ENCODE data around the gene PAFAH2.

The PAFAH2 gene

DNA sequence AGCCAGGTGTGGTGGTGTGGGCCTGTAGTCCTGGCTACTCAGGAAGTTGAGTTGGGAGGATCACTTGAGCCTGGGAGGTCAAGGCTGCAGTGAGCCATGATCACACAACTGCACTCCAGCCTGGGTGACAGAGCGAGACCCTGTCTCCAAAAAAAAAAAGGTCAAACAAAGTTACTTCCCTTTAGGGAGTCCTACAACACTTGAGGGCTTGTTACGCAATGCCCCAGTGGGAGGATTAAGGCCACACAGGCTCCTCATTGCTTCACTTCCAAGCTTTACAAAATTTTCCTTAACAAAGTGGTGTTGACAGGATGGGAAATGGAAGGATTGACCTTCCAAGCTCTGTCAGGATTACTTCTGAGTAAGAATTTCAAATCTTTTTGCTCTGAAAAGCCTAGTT is 17.5 kb upstream of the PAFAH2 start:
- FAIRE-seq: no peak

DNA sequence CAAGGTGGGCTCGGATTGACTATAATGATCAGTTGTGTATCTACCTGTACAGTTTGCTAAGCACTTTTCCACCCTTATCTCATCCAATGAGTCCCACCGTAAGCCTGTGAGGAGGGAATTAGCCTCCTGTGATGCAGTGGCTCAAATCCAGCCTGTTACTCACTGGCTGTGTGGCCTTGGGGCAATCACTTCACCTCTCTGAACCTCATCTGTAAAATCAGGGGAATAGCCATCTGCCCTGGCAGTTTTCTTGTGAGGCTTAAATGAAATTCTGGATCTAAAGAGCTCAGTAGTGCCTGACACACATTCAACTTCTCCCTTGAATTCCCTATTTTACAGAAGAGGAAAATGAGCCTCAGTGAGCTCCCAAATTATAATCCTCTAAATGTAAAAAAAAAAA is 16.3 kb upstream of the PAFAH2 start:
- FAIRE-seq (no peak), DNase-seq (ENCODE audit: insufficient read length, low spot score) (no peak)

More for the DNA sequence above, 17.5 kb upstream of the PAFAH2 start:
- no peak for DNase-seq (ENCODE audit: insufficient read length, low spot score)

DNA sequence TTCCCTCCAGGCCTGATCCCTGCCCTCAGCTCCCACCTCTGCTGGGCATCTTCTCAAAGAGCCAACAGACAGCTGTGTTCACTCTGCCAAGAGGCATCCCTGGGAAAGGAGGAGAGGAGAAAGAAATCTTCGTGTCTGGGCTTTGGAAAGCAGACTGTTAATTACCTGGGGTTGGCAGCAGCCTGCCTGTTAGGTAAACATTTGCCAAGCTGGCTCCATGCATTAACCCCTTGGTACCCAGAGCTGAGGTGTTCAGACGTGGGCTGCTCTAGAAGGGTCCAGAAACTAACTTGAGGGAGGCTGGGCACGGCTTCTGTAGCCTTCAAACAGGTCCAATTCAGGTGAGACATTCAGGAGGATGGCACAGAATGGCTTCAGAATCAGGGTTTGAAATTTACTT is 15.0 kb upstream of the PAFAH2 start:
- DNase-seq (ENCODE audit: insufficient read length, low spot score) (no peak), FAIRE-seq (no peak)

DNA sequence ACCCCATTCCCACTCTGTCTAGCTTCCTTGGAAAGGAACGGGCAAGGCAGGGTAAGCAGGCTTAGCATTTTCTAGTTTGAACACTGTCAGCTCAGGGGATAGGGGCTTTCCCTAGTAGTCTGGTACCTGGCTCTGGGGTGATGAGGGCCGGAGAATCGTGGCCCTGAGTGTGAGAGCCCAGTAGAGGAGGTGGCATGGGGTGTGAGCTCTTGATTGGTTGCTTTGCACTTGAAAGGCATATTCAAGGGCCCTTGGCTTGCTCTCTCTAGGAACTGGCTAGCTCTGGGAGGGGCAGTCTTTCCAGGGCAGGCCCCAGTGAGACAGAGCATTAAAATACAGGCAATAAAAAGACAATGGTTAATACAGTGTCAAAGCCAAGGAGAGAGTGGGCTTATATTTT is 13.0 kb upstream of the PAFAH2 start:
- FAIRE-seq: no peak
- no peak for DNase-seq (ENCODE audit: insufficient read length, low spot score)

DNA sequence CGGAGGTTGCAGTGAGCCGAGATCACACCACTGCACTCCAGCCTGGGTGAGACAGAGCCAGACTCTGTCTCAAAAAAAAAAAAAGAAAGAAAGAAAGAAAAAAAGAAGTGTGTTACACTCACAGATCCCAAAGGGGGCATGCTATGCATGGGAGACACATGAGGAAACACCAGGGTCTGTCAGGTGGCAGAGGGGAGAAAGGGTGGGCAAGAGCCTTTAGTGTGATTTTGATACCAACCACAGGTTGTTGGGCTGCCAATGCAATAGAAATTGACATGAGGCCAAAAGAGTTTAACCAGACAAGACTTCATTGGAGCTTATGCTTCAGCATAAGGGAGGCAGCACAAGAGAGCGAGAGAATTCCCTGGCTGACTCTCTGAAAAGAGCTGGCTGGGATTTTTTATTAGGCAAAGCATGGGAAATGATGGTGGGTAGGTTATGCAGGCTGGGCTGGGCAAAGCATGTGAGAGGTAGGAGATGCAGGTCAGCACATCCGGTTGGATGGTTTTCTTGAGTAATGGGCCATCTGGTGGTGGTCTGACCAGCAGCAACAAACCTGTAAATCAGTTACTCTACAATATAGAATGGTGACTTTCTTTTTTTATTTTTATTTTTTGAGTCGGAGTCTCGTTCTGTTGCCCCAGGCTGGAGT is 12.1 kb upstream of the PAFAH2 start:
- FAIRE-seq (no peak), DNase-seq (ENCODE audit: insufficient read length, low spot score) (no peak)

DNA sequence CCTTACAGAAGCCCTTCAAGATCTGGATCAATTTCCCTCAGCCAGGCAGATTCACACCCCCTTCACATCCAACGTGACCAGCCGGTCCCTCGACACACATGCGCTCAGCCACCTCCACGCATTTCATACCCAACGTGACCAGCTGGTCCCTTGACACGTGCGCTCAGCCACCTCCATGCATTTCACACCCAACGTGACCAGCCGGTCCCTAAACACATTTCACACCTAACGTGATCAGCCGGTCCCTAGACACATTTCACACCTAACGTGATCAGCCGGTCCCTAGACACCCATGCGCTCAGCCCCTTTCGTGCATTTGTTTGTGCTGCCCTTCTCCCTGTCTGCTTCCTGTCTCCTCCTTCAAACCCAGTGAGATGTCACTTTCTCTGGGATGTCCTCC is 8.8 kb upstream of the PAFAH2 start:
- FAIRE-seq (no peak), DNase-seq (ENCODE audit: insufficient read length, low spot score) (no peak)

DNA sequence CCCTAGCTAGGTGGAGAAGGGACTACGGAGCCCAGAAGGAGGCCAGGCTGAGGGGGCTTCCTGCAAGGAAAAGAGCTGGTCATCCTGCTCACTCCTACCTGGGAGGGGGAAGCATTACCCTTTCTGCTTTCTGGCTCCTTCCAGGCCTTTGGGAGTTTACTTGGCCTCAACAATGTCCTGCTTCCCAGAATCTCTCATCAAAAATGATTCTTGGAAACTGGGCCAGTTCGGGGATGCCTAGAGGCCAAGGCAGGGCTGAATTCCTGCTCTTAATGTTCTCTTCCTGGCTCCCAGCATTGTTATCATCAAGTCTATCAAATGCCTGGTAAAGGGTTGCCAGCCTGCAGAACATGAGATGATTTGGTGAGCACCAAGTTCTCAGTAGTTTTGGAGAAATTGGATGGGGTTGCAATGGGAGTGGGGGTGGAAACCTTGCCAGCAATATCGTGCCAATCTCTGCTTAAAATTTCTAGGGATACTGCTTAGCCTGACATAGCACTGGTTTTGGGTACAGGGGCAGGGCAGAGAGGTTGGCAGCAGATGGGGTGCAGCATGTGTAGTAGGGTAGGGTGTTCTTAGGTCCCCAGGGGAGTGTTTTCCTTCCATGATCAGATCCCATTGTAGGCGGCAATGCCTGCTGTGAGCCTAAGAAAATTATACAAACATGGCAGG is 7.7 kb upstream of the PAFAH2 start:
- no peak for FAIRE-seq
- no peak for DNase-seq (ENCODE audit: insufficient read length, low spot score)

DNA sequence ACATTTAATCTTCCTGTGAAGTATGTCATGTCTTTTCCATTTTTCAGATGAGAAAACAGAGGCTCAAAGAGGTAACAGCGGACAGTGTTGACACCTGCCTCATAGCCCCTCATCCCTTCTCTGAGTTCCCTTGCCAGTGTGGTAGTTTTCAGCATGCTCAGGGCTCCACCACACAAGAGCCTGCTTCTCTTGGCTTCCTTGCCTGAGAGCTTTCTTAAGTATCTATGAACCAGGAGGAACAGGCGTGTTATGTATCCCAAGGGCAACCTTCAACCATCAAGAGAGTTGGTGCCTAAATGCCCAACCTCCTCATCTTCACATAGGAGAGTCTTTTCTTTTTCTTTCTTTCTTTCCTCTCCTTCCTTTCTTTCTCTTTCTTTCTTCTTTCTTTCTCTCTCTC is 5.9 kb upstream of the PAFAH2 start:
- FAIRE-seq: no peak
- DNase-seq (ENCODE audit: insufficient read length, low spot score): no peak

DNA sequence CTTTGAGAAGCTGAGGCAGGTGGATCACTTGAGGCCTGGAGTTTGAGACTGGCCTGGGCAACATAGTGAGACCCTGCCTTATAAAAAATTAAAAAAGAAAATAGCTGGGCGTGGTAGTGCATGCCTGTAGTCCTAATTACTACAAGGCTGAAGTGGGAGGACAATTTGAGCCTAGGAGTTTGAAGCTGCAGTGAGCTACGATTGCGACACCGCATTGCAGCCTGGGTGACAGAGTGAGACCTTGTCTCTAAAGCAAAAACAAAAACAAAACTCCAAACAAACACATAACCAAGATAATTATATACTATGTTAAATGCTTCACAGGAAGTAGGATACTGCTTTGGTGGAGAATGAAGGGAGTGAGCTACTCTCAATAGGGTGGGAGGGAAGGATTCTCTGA is 5.4 kb upstream of the PAFAH2 start:
- DNase-seq (ENCODE audit: insufficient read length, low spot score): no peak
- FAIRE-seq: no peak

DNA sequence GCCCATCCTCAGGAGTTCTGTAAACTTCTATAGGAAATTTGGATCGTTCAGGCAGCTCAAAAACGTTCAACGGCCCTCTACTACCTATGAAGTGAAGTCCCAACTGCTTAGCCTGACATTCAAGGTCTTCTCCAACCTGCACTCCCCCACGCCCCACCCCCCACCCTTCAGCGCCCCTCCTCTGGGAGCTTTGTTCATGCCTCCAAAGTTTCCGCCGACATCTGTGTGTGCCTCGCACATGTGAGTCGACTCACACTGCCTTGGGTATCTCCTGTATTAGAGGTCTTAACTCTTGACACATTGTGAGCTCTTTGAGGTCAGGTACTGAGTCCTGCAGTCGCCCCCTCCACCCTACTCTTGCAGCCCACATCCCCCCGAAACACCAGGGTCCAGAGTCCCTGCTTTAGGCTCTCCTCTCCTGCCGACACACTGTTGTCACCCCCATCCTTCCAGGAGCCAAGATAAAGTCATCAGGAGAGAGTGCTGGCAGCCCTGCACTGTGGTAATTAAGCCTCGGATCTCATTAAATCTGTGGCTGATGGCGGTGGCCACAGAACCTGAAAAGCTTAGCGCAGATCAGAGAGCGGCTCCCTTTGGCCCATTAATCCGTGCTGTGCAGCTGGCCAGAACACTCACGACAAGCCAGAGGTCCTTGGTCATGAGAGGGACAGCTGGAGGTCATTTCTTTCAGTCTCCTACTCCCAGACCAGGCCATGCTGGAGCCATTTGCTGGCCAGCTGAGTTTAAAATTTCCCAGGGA is 1.4 kb upstream of the PAFAH2 start:
- no peak for FAIRE-seq
- DNase-seq (ENCODE audit: insufficient read length, low spot score): no peak

DNA sequence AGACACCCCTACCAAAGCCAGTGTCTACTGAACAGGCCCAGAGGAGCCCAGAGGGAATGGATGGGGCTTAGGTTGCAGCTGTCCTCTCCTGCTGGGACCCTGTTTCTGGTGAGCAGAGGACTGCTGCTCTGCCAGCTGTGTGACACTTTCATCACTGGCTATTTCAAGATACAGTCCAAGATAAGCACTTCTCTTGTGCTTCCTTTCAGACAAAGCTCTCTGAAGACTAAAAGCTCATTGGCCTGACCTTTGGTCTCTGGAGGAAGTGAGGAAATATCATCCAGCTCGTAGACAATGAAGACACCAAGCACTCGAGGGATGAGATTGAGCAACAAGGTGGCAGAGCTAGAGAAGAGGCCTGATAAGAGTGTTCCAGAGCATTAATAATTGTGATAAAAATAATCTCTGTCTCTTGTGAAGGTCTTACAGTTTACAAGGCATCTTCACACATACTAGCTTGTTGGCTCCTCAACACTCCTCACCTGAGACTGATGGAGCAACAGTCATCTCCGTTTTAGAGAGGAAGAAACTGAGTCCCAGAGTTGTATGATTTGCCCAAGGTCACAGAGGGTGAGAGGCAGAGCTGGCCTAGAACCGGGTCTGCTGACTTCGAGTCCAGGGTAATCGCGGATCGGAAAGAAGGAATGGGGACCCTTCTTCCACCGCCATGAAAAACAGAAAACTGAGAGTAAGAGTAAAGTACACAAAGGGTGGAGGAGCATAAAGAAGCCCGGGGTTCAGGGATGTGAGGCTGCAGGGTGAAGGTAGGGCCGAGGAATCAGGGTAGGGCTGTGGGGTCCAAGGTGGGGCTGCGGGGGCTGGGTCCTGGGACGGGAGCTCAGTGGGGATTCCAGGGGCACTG is 666 bp downstream of the PAFAH2 start:
- FAIRE-seq (no peak), DNase-seq (ENCODE audit: insufficient read length, low spot score) (no peak)

DNA sequence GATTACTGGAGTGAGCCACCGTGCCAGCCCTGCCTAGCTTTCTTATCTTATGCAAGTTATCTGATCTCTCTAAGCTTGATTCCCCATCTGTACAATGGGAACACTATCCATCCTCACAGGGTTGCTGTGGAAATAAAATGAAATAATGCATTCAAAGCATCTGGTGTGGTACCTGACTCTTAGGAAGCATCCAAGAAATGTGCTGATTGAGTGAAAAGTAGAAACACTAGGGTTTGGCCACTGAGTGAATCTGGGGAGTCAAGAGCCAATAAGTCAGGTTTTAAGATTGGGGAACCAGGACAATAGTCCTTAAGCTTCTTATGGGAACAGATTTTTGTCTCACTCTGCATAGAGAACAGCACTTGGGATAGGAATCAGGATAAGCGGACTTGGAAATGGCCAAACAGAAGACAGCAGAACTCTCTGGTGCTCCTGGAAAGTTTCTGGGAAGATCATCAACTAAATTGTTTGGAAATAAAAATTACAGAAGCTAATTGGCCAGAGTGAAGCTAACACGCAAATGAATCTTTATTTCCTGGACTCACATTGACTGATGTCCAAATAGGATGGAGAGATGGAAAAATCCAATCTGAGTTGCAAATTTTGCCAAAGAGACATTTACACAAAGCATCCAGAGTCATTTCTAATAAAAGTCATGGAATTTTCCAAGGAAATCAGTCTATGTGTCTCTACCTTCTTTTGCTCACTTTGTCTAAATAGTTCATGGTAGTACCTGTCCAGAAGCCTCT is 3.3 kb downstream of the PAFAH2 start:
- FAIRE-seq (no peak), DNase-seq (ENCODE audit: insufficient read length, low spot score) (no peak)

DNA sequence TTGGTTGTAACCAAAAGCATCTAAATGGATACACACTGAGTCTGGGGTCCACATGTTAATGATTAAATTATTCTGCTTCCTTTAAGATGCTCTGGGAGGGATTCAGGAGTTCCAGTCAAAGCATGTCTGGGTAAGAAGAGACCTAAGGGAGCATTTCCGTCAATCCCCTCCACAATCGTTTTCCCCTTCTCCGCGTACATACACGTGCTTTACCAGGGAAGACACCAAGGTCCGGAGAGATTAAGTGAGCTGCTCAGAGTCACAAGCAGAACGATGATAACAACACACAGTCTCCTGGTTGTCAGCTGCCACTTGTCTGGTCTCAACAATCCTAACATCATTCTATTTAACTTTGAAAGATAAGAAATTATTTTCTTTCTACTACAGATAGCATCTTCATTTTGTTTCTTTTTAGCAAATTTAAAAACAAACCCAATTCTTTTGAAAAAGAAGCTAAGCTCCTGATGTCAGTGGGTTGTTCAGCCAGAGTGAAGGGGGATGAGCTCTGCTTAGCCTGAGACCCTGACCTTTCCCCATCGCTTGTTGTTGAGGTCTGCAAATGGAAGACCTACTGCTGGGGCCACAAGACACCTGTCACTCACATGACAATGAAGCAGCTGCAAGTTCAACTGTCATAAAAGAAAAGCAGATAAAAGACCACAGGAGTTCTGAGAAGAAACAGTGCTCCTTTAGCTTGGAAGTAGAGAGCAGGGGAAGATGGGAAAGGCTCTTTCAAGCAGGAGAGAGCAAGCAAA is 4.5 kb downstream of the PAFAH2 start:
- DNase-seq (ENCODE audit: insufficient read length, low spot score) (no peak), FAIRE-seq (no peak)

DNA sequence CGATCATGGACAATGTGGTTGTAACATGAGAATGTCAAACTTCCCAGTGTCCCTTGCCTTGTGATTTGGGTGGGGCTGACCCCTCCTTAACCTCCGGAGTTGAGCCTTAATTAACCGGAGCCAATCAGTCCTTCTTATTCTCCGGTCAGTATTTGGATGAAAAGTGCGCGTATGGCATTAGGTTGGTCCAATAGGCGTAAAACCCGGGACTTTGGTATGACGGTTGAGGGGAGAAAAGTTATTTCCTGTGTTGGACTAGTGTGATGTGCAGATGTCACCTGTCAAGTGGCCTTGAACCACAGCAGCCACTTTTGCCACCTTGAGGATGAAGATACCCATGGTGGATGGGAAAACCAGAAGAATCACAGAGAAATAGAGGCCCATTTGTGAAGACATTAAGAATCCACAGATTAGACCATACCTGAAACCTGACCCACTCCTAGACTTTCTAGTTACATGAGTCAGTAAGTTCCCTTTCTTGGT is 5.1 kb downstream of the PAFAH2 start:
- FAIRE-seq: no peak
- no peak for DNase-seq (ENCODE audit: insufficient read length, low spot score)

DNA sequence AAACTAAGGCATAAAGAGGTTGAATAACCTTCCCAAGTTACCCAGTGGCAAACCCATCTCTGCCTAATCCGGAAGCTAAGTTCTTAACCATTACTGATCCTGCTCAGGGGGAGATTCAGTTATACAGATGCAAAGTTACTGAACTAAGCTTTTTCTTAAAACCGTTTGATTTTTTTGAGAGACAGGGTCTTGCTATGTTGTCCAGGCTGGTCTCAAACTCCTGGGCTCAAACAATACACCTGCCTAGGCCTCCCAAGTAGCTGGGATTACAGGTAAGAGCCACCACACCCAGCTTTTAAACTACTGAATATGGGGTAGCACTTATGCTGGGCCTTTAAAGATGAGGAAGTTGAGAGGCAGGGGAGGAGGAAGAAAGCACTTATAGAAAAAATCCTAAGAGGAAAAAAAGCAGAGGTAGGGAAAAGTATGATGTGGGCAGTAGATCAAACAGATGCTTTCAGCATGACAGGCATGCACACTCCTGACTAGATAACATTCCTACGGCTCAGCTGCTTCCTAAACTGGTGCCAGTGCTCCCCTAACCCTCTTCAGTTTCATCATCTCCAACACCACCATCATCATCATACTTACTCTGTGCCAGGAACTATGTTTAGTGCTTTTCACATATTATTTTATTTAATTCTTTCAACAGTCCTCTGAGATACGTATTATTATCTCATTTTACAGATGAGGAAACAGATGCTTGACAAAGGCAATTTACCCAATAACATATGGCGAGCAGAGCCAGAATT is 5.8 kb downstream of the PAFAH2 start:
- DNase-seq (ENCODE audit: insufficient read length, low spot score) (no peak), FAIRE-seq (no peak)

DNA sequence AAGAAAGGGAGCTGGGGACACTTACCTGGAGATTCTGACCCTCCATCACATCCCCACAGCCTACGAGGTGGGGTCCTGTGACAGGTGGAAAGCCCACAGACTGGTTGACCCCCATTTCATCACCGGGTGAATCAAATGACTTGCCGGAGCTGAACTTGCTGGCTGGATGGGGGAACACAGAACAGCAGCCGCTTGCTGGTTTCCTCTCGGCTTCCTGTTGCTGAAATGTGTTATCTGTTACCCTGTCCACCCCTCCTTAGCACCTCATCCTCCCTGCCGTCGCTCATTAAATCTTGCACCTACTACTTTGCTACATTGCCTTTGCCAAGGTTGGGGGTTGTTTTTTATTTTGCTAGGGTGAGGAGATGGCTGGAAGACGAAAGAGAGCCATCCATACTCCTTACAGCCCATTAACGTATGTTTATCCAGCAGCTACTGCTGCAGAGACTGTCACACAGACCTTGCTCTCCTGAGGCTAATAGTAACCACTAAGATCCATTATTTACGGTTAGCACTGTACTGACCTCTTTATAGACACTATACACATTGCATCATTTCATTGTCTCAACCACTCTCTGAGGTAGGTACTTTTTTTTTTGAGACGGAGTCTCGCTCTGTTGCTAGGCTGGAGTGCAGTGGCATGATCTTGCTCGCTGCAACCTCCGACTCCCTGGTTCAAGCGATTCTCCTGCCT is 7.0 kb downstream of the PAFAH2 start:
- FAIRE-seq (no peak), DNase-seq (ENCODE audit: insufficient read length, low spot score) (no peak)

DNA sequence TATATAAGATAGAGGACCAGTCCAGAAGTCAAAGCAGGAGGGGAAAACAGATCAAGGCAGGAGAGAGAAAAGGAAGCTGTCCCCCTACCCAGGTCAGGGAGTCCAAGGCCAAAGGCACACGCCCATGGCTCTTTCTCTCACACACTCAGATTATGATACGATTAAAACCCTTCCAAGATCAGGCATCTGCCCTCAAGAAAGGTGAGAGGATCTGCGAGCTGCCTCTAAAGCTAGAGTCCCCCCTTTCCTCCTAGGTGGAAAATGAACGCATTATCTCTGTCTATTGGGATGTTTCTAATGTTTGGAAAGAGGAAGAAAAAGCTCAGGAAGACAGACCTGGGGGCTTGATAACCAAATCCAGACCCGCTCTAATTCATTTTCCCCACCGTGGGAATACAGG is 7.6 kb downstream of the PAFAH2 start:
- no peak for FAIRE-seq
- no peak for DNase-seq (ENCODE audit: insufficient read length, low spot score)

All from HTR-8/SVneo (cell line).